Cardiac septum (tissue), 1 donor: Measurements from ENCODE around the gene CHRNG. TPM values are rescaled to one million over a fixed set of nuclear protein-coding genes. Genes with fewer than 3 reads are reported as not detected.
"Not testable (repeated sequence)": the region's sequence is repeated elsewhere in the genome, so short reads cannot be mapped to it uniquely, and the experiment has no call there.

Experiments used
- DNase-seq: peaks from one replicate; pipeline ENCODE4 v3.0.0-alpha.2; 2020; ENCODE audit warnings: low spot score
- intact Hi-C: fragments of 100-400 bp; cut with DNase I; formaldehyde crosslinking; loops from one replicate; pipeline ENCODE4 v1.14.0; 2022
- total RNA-seq: library from RNA; stranded (reverse); fragmentation: NEBNext Ultra II Directional; extraction: Animal tissue kit (Norgen Biotek cat#: 25700); gene quantifications from one replicate; pipeline ENCODE4 v1.2.1, GENCODE V29; 2021
- donor health status: DM: no; HTN: no; CAD: no.

The CHRNG gene
- total RNA-seq, 1 donor from 2014 or later = not detected

- intact Hi-C loops = loop anchor here (2.0 to 5.0 kb wide), 2 partner anchors 77 to 617 kb away; no protein-coding TSS in a partner anchor
- DNase-seq = no peak
Measured at GRCh38 chr2:232523682-232524597, 15.6 kb upstream of the CHRNG start.

- intact Hi-C loops = loop anchor here (5.0 kb wide), 1 partner anchor 617 kb away; no protein-coding TSS in a partner anchor
- DNase-seq = no peak
Measured at GRCh38 chr2:232524771-232525170, 14.7 kb upstream of the CHRNG start.

- no peak for DNase-seq
Measured at GRCh38 chr2:232525199-232525598, 14.3 kb upstream of the CHRNG start.

GRCh38 chr2:232525791-232526371 is 13.6 kb upstream of the CHRNG start, which contains the start of gene CHRND:
CHRND (plus strand) TSS chr2:232526160; CDS start chr2:232526216, 56 bp downstream.
- intact Hi-C loops = no loop called here
- DNase-seq = no peak

More at GRCh38 chr2:232525199-232525598, 14.3 kb upstream of the CHRNG start:
- intact Hi-C loops = no loop called here

GRCh38 chr2:232526372-232526941 is 13.0 kb upstream of the CHRNG start:
- DNase-seq = no peak
- intact Hi-C loops = no loop called here

- intact Hi-C loops = no loop called here
- no peak for DNase-seq
Measured at GRCh38 chr2:232527905-232528470, 11.5 kb upstream of the CHRNG start.

GRCh38 chr2:232528746-232529460 is 10.6 kb upstream of the CHRNG start:
- intact Hi-C loops = no loop called here
- no peak for DNase-seq

GRCh38 chr2:232529806-232530547 is 9.5 kb upstream of the CHRNG start:
- intact Hi-C loops = no loop called here
- no peak for DNase-seq

- intact Hi-C loops = no loop called here
- no peak for DNase-seq
Measured at GRCh38 chr2:232530626-232531260, 8.7 kb upstream of the CHRNG start.

GRCh38 chr2:232532419-232532818 is 7.1 kb upstream of the CHRNG start:
- DNase-seq = peak; percentile 70
- intact Hi-C loops = no loop called here

- intact Hi-C loops = not testable (repeated sequence)
- peak; percentile 62 for DNase-seq
Measured at GRCh38 chr2:232532821-232533220, 6.7 kb upstream of the CHRNG start.

- DNase-seq = peak; percentile 62
Measured at GRCh38 chr2:232533944-232534710, 5.4 kb upstream of the CHRNG start.

GRCh38 chr2:232534940-232535651 is 4.4 kb upstream of the CHRNG start:
- DNase-seq = peak; percentile 59
- intact Hi-C loops = no loop called here

More at GRCh38 chr2:232533944-232534710, 5.4 kb upstream of the CHRNG start:
- intact Hi-C loops = no loop called here

GRCh38 chr2:232535761-232536530 is 3.5 kb upstream of the CHRNG start:
- intact Hi-C loops = no loop called here
- peak; percentile 66 for DNase-seq

GRCh38 chr2:232537079-232537478 is 2.4 kb upstream of the CHRNG start:
- peak; percentile 20 for DNase-seq
- intact Hi-C loops = no loop called here

GRCh38 chr2:232537499-232537898 is 2.0 kb upstream of the CHRNG start:
- intact Hi-C loops = no loop called here
- DNase-seq = peak; percentile 75
